RWPE2 (cell line): ENCODE results near the gene FPR1.

Experiments
- ATAC-seq: fragments of 200-7000 bp; cut with Tn5 transposase; 3 replicates; pipeline ENCODE4 v1.9.1; 2021; ENCODE audit warnings: low read depth
- DNase-seq: peaks from one replicate; pipeline ENCODE4 v3.0.0-alpha.2; 2020; ENCODE audit warnings: low spot score
- H3K27ac ChIP-seq: fragments of 450-650 bp; 2 replicates; pipeline ENCODE4 v1.5.1; 2017; ENCODE audit warnings: mild to moderate bottlenecking; ENCODE audit not compliant: poor library complexity, severe bottlenecking
- H3K27me3 ChIP-seq: fragments of 250-450 bp; sonication (Bioruptor Pico); 2 replicates; pipeline ENCODE4 v1.5.1; 2021; ENCODE audit warnings: mild to moderate bottlenecking, moderate library complexity; ENCODE audit not compliant: insufficient read depth, poor library complexity, severe bottlenecking
- H3K36me3 ChIP-seq: fragments of 250-450 bp; sonication (Bioruptor Pico); 2 replicates; pipeline ENCODE4 v1.5.1; 2020; ENCODE audit warnings: low read depth, mild to moderate bottlenecking, moderate library complexity
- H3K4me1 ChIP-seq: fragments of 250-450 bp; sonication (Bioruptor Pico); 2 replicates; pipeline ENCODE4 v1.5.1; 2021; ENCODE audit warnings: mild to moderate bottlenecking, moderate library complexity; ENCODE audit not compliant: insufficient read depth, poor library complexity, severe bottlenecking
- H3K4me3 ChIP-seq: fragments of 250-450 bp; sonication (Bioruptor Pico); 2 replicates; pipeline ENCODE4 v1.5.1; 2021; ENCODE audit warnings: mild to moderate bottlenecking, moderate library complexity; ENCODE audit not compliant: severe bottlenecking
- H3K9me3 ChIP-seq: fragments of 250-450 bp; sonication (Bioruptor Pico); 2 replicates; pipeline ENCODE4 v1.5.1; 2021; ENCODE audit warnings: mild to moderate bottlenecking, moderate library complexity; ENCODE audit not compliant: severe bottlenecking
- CTCF ChIP-seq: fragments of 450-650 bp; IDR thresholded peaks from one replicate; pipeline ENCODE4 v1.5.1; 2017; ENCODE audit warnings: mild to moderate bottlenecking, moderate library complexity; ENCODE audit not compliant: poor library complexity, severe bottlenecking

The FPR1 gene

GRCh38 chr19:51798062-51798461 lies 46.4 kb upstream of the FPR1 start:
- H3K9me3 ChIP-seq = no peaks in the 10 kb centered on the region
- no peak for ATAC-seq
- H3K4me1 ChIP-seq = no peaks in the 10 kb centered on the region
- no peaks in the 10 kb centered on the region for H3K27me3 ChIP-seq
- no peak for DNase-seq
- H3K36me3 ChIP-seq = no peaks in the 10 kb centered on the region
- TF ChIP-seq CTCF = no peak
- no peak overlapping the region for H3K27ac ChIP-seq
- H3K4me3 ChIP-seq = no peak overlapping the region

- DNase-seq = no peak
- no peak overlapping the region for H3K4me3 ChIP-seq
- no peaks in the 10 kb centered on the region for H3K4me1 ChIP-seq
- H3K36me3 ChIP-seq = no peaks in the 10 kb centered on the region
- no peak for ATAC-seq
- no peak overlapping the region for H3K27ac ChIP-seq
- H3K27me3 ChIP-seq = no peaks in the 10 kb centered on the region
- no peaks in the 10 kb centered on the region for H3K9me3 ChIP-seq
- TF ChIP-seq CTCF = no peak
These were observed 45.8 kb upstream of the FPR1 start for GRCh38 chr19:51797480-51797879.

- no peak for TF ChIP-seq CTCF
These were observed 44.6 kb upstream of the FPR1 start for GRCh38 chr19:51796195-51796679.

GRCh38 chr19:51794885-51795490 lies 43.3 kb upstream of the FPR1 start, which contains the start of gene FPR3:
FPR3 (plus strand) TSS chr19:51795157; CDS start chr19:51823749, 28,592 bp downstream.
- ATAC-seq = no peak
- no peak for DNase-seq
- Histone ChIP-seq H3K27ac (no peak within 1 kb of the TSS), H3K36me3 (no peaks in the 10 kb centered on the region), H3K9me3 (no peaks in the 10 kb centered on the region), H3K27me3 (no peaks in the 10 kb centered on the region), H3K4me1 (no peaks in the 10 kb centered on the region), H3K4me3 (no peak within 1 kb of the TSS)
- TF ChIP-seq CTCF = no peak

More at GRCh38 chr19:51796195-51796679, 44.6 kb upstream of the FPR1 start:
- Histone ChIP-seq H3K4me3 (no peak overlapping the region), H3K27ac (no peak overlapping the region), H3K4me1 (no peaks in the 10 kb centered on the region), H3K9me3 (no peaks in the 10 kb centered on the region), H3K27me3 (no peaks in the 10 kb centered on the region), H3K36me3 (no peaks in the 10 kb centered on the region)
- DNase-seq (no peak), ATAC-seq (no peak)

GRCh38 chr19:51793994-51794393 lies 42.3 kb upstream of the FPR1 start:
- ATAC-seq = no peak
- H3K9me3 ChIP-seq = no peaks in the 10 kb centered on the region
- H3K27me3 ChIP-seq = no peaks in the 10 kb centered on the region
- DNase-seq = no peak
- no peak overlapping the region for H3K4me3 ChIP-seq
- H3K27ac ChIP-seq = no peak overlapping the region
- no peak for TF ChIP-seq CTCF
- no peaks in the 10 kb centered on the region for H3K36me3 ChIP-seq
- no peaks in the 10 kb centered on the region for H3K4me1 ChIP-seq
